GM18511 (cell line): ENCODE data around the gene OGDH.
A peak's percentile ranks its signal among the peaks of the same experiment; 100 is the strongest.
"Not testable (repeated sequence)": the region's sequence is repeated elsewhere in the genome, so short reads cannot be mapped to it uniquely, and the experiment has no call there.

Source experiments
- ATAC-seq: cut with Tn5 transposase; IDR thresholded peaks from one replicate; pipeline ENCODE4 v1.9.1; 2021; ENCODE audit warnings: mild to moderate bottlenecking, moderate library complexity; ENCODE audit not compliant: unreplicated experiment

Gene OGDH

DNA sequence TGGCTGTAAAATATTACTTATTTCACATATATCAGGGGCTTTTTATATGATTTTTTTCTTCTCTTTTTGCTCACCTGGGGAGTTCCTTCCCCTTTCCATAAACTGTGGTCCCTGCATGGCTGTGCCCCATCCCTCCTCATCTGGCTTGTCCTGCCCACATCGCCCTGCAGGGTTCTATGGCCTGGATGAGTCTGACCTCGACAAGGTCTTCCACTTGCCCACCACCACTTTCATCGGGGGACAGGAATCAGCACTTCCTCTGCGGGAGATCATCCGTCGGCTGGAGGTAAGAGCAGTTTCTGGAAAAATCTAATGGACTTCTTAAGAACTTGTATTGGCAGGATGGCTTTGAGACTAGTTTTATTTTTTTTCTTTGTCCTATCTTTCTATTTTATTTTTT, 60.1 kb downstream of the OGDH start:
- no peak for ATAC-seq

DNA sequence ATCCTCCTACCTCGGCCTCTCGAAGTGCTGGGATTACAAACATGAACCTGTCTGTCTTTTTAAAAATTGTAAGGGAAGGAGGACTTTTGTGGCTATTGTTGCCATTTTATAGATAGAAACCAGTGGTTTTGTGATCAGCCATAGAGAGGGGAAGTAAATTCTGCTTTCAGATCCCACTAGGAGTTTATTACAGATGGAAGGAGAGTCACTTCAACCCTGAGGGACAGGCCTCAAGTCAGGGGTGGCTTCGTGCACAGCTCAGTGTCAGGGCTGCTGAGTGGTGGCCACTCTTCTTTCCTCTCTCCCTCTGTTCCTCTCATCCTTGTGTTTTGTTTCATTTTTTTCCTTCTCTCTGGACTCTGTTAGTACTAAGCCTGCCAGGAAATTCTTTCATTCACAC, 60.8 kb downstream of the OGDH start:
- no peak for ATAC-seq

DNA sequence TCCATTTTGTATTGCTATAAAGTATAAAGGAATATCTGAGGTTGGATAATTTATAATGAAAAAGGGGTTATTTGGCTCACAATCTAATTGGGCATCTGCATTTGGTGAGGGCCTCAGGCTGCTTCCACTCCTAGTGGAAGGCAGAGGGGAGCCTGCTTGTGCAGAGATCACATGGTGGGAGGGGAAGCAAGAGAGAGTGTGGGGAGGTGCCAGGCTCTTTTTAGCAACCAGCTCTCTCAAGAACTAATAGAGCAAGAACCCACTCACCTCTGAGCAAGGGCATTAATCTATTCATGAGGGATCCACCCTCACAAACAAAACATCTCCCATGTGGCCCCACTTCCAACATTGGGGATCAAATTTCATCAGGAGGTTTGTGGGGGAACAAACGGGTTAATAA, 64.6 kb downstream of the OGDH start:
- ATAC-seq, result no peak

DNA sequence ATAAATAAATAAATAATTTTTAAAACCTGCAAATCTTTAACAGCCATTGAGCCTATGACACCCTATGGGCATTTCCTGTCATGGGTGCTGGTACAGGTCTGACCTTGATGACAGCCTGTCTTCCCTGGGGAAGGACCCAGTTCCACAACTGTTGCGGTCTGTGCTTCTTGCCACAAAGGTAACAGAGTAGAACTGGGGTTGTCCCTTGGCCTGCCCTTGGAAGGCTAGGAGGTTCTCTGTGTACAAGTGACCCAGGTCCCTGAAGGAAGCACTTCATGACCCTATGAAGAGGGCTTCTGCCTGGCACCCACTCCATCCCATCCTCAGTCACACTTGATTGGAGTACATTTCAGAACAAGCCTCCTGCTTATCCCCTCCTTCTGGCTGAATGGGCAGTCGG, 66.9 kb downstream of the OGDH start:
- ATAC-seq, result peak; percentile 65

DNA sequence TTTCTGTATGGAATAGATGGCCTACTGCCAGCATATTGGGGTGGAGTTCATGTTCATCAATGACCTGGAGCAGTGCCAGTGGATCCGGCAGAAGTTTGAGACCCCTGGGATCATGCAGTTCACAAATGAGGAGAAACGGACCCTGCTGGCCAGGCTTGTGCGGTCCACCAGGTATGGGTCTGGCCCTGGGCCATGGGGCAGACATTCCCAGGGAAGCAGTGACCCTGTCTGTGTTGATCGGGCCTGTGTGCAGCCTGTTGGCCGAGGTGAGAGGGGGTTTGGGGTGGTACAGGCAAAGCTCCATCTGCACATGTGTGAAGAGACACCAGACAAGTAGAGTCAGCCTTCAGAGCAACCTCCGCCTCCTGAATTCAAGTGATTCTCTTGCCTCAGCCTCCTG, 67.3 kb downstream of the OGDH start:
- no peak for ATAC-seq

DNA sequence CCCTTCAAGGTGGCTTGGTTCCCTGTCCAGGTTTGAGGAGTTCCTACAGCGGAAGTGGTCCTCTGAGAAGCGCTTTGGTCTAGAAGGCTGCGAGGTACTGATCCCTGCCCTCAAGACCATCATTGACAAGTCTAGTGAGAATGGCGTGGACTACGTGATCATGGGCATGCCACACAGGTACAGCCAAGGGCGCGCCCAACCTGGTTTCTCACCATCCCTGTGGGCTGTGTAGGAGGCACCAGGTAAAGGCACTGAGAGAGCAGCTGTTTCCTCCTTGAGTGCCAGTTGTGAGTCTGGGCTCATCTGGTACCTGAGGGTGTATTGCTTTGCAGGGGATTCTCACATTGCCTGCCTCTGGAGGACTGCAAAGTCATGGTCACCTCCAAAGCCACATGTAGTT, 68.0 kb downstream of the OGDH start:
- no peak for ATAC-seq

DNA sequence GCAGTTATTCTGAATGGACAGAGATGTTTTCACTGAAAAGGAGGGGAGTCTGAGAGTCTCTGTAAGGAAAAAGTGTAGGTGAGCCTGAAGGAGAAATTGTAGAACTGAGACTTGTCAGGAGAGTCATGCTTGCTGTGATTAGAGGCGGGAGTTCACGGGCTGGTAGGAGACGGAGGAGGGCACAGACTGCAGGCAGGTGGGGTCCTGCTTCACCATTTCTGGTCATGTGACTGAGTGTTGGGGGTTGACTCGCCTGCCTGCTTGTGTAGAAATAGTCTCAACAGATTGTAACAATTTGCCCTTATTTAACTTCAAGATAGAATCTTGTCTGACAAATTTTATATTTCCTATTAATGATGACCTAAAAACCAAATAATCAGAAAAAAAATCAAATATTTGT, 70.3 kb downstream of the OGDH start:
- no peak for ATAC-seq

DNA sequence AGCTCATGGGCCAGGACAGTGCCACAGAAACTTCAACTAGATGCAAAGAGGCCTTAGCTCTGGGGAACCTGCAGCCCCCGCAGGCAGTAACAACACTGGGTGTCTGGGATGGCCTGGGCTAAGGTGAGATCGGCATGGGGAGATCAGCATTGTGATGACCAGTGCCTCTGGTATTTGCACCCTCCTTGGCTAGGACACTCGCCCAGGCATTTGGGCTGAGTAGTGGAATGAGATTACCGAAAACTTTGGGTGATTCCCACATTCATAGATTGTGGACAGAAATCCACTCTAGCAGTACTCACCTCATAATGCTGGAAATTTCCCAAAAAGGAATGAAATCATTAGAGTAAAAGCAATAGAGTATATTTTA, 71.7 kb downstream of the OGDH start:
- ATAC-seq, result no peak

DNA sequence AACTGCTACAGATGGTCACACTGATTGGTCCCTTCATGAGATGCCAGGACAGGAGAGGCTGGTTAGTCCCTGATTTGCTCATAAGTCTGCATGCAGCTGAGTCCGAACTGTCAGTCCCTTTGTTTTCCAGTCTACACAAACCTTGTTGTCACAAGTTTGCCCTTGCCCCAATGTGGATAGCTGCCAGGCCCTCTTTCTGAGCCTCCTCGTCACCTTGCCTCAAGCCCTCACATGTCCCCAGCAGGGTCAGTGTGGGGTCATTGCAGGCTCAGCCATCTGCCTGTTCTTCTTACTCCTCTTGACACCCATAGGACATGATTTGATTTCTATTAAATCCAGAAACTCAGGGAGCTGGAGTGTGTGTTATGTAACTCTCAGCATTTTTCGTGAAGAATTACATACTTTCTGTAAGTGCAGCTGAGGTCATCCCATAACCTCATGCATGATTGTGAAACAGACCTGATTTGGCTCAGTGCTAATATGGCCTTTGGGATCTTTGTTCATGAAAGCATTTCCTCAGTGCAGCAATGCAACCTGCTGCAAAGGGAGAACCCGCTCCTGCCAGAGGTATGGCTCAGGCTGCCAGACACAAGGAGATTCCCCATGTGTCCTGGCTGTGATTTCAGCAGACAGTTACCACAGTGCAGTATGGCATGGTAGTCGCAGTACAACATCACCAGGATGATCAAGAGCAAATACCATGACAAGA, 72.2 kb downstream of the OGDH start:
- no peak for ATAC-seq

DNA sequence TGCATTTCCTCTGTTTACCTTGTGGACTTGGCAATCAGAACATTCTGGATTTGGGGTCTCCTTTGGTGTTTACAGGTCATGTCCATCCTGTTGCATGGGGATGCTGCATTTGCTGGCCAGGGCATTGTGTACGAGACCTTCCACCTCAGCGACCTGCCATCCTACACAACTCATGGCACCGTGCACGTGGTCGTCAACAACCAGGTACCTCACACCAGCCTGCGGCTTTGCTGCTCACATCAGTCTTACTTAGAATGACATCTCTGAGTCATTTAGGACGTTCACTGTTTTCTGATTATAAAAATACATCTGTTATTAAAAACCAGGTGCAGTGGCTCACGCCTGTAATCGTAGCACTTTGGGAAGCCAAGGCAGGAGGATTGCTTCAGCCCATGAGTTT, 75.2 kb downstream of the OGDH start:
- ATAC-seq, result no peak

DNA sequence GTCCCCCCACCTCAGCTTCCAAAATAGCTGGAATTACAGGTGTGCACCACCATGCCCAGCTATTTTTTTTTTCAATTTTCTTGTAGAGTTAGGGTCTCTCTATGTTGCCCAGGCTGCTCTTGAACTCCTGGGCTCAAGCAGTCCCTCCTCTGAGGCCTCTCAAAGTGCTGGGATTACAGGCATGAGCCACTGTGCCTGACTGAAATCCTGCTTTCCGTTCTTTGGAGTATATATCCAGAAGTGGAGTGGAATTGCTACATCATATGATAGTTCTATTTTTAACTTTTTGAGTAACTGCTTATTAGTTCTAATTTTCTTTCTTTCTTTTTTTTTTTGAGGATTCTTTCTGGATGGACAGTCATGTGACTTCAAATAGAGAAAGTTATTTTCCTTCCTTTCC, 79.3 kb downstream of the OGDH start:
- no peak for ATAC-seq

DNA sequence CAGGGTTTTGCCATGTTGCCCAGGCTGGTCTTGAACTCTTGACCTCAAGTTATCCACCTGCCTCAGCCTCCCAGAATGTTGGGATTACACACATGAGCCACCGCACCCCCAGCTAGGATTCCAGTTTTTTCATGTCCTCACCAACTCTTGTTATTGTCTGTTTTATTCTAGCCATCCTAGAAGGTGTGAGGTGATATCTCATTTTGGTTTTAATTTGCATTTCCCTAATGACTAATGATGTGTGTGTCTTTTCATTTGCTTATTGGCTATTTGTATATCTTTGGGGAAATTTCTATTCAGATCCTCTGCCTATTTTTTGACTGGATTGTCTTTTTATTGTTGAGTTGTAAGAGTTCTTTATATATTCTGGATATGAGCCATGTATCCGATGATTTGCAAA, 83.0 kb downstream of the OGDH start:
- no peak for ATAC-seq

DNA sequence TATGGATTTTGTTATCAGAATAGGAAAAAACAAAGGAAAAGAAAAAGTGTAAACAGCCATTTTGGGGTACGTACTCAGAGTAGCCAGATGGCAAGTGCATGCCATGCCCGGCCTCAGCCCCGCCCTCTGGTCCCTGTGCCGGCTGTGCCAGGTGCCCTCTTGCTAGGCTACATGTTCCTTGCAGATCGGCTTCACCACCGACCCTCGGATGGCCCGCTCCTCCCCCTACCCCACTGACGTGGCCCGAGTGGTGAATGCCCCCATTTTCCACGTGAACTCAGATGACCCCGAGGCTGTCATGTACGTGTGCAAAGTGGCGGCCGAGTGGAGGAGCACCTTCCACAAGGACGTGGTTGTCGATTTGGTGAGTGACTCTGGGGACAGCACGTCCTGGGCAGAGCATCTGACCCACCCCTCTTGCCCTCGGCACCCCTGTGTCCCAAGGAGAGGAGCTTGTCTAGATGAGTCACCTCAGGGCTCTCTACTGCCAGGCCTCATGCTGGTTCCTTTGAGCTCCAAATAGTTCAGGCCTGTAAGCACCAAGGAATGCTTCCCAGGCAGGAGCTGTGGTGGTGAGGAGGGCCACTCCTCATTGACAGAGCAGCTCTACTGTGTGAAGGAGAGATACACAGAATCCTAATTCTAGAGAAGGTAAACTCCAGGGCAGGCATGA, 87.3 kb downstream of the OGDH start:
- no peak for ATAC-seq

DNA sequence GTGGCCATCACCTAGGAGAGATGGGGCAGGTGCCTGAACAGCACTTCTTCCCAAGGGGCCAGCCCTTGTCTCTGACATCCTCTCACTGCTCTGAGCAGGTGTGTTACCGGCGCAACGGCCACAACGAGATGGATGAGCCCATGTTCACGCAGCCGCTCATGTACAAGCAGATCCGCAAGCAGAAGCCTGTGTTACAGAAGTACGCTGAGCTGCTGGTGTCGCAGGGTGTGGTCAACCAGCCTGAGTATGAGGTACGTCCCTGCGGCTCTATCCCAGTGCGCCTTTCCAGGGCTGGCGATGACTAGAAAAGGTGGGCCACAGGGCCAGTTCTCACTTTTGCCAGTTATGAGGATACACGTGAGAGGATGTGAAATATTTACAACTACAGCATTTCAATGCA, 87.9 kb downstream of the OGDH start:
- no peak for ATAC-seq

DNA sequence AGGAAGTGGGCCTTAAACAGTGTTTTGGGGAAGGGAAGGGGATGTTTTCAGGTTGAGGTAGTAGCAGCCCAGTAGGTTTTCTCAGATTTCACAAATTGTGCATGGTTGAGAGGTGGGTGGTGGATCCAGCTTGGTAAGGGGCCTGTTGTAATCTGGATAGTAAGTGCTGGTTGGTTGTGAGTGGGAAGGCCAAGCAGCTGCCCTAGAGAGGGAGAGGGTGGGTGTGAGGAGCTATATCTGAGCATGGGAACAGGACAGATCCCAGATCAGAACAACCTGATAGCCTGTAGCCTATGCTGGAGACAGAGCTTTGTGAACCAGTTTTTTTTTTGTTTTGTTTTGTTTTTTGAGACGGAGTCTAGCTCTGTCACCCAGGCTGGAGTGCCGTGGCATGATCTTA, 88.3 kb downstream of the OGDH start:
- no peak for ATAC-seq

DNA sequence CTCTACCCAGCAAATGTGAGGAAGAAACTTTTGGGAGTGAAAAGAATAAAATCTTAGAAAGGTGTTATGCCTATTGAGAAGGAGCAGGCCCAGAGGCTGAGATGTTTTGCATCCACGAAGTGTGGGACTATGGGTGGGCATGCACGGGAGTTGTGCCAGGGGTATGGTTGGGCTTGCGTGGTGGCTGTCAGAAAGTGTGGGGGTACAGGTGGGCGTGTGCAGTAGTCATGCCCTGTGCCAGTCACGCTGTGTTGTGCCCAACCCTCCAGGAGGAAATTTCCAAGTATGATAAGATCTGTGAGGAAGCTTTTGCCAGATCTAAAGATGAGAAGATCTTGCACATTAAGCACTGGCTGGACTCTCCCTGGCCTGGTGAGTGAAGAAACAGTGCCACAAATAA, 89.3 kb downstream of the OGDH start:
- no peak for ATAC-seq

DNA sequence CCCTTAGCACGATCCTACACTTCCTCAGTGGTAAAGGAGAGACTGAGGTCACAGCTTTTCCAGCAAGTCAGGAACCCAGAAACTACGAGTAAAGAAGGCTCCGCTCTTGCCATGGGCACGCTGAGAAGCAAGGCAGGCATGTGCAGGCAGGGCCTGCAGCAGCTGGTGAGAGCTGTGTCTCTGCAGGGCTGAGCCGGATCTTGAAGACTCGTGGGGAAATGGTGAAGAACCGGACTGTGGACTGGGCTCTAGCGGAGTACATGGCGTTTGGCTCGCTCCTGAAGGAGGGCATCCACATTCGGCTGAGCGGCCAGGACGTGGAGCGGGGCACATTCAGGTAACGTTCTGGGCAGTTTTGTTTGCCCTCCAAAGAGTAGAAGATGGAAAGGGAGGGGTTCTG, 90.3 kb downstream of the OGDH start:
- ATAC-seq, result no peak

DNA sequence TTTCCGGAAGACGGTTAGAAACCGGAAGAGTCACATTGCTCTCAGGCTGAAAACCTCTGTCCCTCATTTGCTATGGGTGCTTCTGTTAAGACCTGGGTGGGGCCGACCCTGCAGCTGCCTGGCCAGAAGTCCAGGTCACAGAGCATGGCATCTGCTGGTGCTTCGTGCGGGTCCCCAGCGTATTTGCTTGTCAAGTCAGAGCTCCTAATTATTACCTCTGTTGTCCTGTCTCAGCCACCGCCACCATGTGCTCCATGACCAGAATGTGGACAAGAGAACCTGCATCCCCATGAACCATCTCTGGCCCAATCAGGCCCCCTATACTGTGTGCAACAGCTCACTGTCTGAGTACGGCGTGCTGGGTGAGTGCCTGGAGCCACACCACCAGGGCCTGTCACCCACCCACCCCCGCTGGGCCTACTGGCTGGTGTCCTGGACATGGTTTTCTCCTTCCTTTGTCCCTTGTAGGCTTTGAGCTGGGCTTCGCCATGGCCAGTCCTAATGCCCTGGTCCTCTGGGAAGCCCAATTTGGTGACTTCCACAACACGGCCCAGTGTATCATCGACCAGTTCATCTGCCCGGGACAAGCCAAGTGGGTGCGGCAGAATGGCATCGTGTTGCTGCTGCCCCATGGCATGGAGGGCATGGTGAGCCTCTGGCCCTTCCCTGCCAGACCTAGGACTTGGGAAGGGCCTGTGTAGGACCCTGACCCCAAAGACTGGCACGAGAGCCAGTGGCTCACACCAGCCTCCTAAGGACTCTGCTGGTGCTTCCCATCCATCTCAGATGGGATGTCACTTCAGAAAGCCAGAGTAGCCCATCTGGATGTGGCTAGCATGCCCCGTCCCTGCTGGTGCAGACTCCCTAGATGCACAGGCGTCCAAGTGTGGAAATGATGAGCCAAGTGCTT, 91.0 kb downstream of the OGDH start:
- no peak for ATAC-seq

DNA sequence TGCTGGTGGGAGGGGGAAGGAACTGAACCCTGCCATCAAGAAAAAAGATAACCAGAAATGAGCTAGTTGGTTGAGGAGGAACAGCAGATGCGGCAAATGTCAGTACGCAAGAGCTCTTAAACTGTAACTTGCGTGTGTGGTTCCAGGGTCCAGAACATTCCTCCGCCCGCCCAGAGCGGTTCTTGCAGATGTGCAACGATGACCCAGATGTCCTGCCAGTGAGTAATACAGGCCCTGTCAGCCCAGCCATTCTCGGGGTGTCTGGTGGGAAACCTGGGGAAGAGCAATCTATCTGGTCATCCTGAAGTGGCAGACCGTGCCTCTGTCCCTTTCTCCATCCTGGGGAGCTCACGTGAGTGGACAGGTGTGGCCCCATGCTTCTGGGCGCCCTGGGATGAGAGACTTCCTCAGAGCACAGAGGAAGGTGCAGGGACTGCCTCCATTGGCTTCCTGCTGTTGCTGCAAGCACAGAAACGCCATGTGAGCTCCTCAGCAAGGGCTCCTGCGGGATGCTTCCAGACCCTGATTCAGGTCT, 91.7 kb downstream of the OGDH start:
- ATAC-seq, result no peak

DNA sequence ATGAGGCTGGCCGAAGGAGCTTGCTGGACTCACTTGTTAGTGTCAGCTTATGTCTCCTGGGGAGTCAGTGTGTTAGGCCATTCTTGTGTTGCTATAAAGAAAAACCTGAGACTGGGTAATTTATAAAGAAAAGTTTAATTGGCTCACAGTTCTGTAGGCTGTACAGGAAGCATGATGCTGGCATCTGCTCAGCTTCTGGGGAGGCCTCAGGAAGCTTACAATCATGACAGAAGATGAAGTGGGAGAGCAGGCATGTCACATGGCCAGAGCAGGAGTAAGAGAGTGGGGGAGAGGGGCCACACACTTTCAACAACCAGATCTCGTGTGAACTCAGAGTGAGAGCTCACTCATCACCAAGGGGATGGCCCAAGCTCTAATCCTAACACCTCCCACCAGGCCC, 93.2 kb downstream of the OGDH start:
- ATAC-seq, result not testable (repeated sequence)

DNA sequence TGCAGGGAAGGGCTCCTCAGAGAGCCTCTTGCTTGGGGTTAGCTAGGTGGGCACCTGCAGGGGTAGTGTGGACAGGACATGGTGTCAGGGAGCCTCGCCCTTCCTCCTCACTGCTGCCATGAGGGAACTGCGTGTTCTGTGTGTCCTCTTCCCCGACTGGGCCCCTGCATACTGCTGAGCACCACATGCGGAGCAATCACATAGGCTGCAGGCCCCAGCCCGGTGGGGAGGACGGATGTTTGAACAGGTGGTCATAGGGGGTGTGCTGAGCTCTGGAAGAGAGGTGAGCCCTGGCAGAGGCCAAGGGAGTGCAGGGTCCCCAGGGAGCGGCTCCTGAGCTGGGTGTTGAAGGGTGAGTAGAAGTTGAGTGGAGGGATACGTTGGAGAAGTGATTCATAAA, 93.9 kb downstream of the OGDH start:
- ATAC-seq, result no peak

DNA sequence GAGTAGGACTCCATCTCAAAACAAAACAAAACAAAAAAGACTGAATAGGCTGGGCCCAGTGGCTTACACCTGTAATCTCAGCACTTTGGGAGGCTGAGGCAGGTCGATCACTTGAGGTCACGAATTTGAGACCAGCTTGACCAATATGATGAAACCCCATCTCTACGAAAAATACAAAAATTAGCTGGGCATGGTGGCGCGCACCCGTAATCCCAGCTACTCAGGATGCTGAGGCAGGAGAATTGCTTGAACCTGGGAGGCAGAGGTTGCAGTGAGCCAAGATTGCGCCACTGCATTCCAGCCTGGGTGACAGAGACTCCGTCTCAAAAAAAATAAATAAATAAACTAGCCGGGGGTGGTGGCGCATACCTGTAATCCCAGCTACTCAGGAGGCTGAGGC, 97.0 kb downstream of the OGDH start:
- ATAC-seq, result not testable (repeated sequence)
